ENCODE measurements around the gene EGLN1. TPM values are rescaled to one million over a fixed set of nuclear protein-coding genes. Genes with fewer than 3 reads are reported as not detected.
"Not testable (repeated sequence)": the region's sequence is repeated elsewhere in the genome, so short reads cannot be mapped to it uniquely, and the experiment has no call there.

The EGLN1 gene
- total RNA-seq, 1 donor from 2014 or later = 47.8 TPM

DNA sequence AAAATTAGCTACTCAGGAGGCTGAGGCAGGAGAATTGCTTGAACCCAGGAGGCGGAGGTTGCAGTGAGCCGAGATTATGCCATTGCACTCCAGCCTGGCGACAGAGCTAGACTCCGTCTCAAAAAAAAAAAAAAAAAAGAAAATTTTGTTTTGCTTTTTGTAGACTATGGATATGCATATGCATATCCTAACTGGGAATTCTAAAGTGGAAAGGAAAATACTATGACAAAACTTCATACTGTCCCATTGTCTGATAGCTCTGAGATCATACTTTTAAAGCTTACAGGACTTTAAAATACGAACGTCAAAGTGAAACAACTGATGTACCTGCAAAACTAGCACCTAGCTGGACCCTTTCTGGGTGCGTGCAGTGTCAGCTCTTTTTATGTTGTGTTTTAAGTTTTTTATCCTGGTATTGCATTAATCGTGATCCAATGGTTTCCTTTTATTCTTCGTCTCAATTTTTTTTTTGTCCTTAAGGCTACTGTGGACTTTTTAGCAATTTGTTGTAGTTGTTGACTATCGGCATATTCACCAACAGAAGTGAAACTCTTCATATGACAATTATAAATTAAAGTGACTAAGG lies 64.8 kb downstream of the EGLN1 start:
- H3K4me1 ChIP-seq = peaks cover 0 to 2% of the 10 kb centered on the region in 2 donors
- intact Hi-C loops (cut with DNase I) = loop anchor here (1.0 kb wide), 2 partner anchors 171 to 247 kb away; partner anchors contain the start of gene TSNAX
- H3K36me3 ChIP-seq = peaks cover 5 to 12% of the 10 kb centered on the region in 2 donors
- H3K27ac ChIP-seq = no peak overlapping the region
- H3K27me3 ChIP-seq = no peaks in the 10 kb centered on the region
- no peak for DNase-seq (ENCODE audit: low spot score in 2 of 2)
- no peak overlapping the region for H3K4me3 ChIP-seq
- TF ChIP-seq, protein P1, sequence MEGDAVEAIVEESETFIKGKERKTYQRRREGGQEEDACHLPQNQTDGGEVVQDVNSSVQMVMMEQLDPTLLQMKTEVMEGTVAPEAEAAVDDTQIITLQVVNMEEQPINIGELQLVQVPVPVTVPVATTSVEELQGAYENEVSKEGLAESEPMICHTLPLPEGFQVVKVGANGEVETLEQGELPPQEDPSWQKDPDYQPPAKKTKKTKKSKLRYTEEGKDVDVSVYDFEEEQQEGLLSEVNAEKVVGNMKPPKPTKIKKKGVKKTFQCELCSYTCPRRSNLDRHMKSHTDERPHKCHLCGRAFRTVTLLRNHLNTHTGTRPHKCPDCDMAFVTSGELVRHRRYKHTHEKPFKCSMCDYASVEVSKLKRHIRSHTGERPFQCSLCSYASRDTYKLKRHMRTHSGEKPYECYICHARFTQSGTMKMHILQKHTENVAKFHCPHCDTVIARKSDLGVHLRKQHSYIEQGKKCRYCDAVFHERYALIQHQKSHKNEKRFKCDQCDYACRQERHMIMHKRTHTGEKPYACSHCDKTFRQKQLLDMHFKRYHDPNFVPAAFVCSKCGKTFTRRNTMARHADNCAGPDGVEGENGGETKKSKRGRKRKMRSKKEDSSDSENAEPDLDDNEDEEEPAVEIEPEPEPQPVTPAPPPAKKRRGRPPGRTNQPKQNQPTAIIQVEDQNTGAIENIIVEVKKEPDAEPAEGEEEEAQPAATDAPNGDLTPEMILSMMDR (IDR thresholded peaks at IDR 0.05) = no peak
- no peaks in the 10 kb centered on the region for H3K9me3 ChIP-seq

DNA sequence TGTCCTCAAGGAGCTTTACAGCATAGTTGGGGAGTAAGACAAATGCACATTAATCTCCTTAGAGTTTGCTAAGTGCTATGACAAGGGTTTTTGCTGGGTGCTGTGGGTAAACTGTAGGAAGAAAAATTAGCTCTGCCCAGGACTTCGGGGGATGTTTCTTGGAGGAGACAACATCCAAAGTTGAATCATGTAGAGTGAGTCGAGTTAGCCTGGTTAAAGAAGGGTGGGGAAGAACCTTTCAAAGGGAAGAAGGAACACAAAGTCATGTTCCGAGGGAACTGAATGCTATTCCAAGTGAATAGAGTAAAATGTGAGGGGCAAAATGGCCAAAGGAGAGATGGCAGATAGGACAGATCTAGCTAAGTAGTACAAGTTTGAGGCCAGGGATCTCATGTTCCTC lies 66.9 kb downstream of the EGLN1 start:
- Histone ChIP-seq H3K27ac (no peak overlapping the region), H3K9me3 (no peaks in the 10 kb centered on the region), H3K4me3 (no peak overlapping the region), H3K27me3 (no peaks in the 10 kb centered on the region), H3K4me1 (peaks cover 0 to 2% of the 10 kb centered on the region in 2 donors), H3K36me3 (peaks cover 5 to 31% of the 10 kb centered on the region in 2 donors)
- TF ChIP-seq, protein P1 (IDR thresholded peaks at IDR 0.05) = no peak
- intact Hi-C loops (cut with DNase I) = no loop called here
- no peak for DNase-seq (ENCODE audit: low spot score in 2 of 2)

DNA sequence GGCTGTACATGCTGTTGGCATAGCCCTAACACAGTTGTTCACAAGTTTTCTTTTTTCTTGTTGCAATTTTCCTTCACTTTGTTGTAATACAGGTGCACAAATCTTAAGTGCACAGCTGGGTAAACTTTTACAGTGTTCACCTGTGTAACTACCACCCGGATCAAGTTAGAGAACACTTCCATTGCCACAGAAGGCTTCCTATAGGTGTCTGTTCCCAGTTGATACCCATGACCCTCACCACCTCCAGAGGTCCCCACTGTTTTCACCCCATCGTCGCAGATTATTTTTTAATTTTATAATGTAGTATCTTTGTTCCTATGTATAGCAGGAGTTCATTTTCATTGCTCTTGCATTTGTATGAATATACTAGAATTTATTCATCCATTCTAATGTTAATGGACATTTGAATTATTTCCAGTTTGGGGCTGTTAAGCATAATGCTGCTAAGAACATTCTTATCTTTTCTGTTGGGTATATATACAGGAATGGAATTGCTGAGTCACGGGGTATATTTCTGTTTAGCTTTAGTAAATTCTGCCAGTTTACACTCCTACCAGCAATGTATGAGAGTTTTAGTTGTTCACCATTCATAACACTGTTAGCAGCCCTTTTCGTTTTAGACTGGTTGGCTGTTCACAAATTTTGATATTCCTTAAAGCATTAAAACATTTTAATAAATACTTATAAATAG lies 67.6 kb downstream of the EGLN1 start:
- H3K27ac ChIP-seq = no peak overlapping the region
- intact Hi-C loops (cut with DNase I) = no loop called here
- no peak for DNase-seq (ENCODE audit: low spot score in 2 of 2)
- H3K4me1 ChIP-seq = peaks cover 0 to 2% of the 10 kb centered on the region in 2 donors
- TF ChIP-seq, protein P1 (IDR thresholded peaks at IDR 0.05) = no peak
- no peaks in the 10 kb centered on the region for H3K9me3 ChIP-seq
- no peaks in the 10 kb centered on the region for H3K27me3 ChIP-seq
- no peak overlapping the region for H3K4me3 ChIP-seq
- peaks cover 5 to 38% of the 10 kb centered on the region in 2 donors for H3K36me3 ChIP-seq

DNA sequence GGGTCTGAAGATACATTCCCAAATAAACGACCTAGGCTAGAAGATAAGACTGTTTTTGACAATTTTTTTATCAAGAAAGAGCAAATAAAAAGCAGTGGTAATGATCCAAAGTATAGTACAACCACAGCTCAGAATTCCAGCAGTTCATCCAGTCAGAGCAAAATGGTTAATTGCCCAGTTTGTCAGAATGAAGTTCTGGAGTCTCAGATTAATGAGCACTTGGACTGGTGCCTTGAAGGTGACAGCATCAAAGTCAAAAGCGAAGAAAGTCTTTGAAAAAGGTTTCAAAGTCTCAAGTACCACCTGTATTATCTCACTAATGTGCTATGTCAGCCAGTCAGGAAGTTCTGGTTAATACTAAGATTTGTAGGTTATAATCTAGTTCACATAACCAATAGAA lies 69.0 kb downstream of the EGLN1 start:
- Histone ChIP-seq H3K4me3 (no peak overlapping the region), H3K27me3 (no peaks in the 10 kb centered on the region), H3K9me3 (no peaks in the 10 kb centered on the region), H3K36me3 (peaks cover 11 to 49% of the 10 kb centered on the region in 2 donors), H3K4me1 (peaks cover 0 to 1% of the 10 kb centered on the region in 2 donors), H3K27ac (no peak overlapping the region)
- TF ChIP-seq, protein P1 (IDR thresholded peaks at IDR 0.05) = no peak
- intact Hi-C loops (cut with DNase I) = no loop called here
- no peak for DNase-seq (ENCODE audit: low spot score in 2 of 2)

DNA sequence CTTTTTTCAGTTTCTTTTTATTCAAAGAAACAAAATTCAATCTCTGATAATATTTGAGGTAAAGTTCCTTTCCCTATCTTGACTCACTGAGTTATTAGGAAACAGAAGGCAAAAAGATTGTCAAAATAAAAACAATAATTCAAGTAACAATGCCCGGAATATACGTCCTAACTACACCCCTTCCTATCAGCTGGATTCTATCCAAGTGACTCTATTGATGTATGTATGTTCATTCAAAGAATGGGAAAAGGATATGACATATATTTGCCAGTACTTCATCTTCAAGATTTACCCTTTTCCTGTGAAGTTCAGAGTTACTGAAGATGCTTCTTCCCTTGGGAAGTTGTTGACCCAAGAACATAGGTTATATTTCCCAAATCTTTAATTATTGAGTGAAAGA lies 70.3 kb downstream of the EGLN1 start:
- TF ChIP-seq, protein P1 (IDR thresholded peaks at IDR 0.05) = no peak
- Histone ChIP-seq H3K27ac (no peak overlapping the region), H3K9me3 (no peaks in the 10 kb centered on the region), H3K27me3 (no peaks in the 10 kb centered on the region), H3K4me3 (no peak overlapping the region), H3K4me1 (no peaks in the 10 kb centered on the region), H3K36me3 (peaks cover 14 to 59% of the 10 kb centered on the region in 2 donors)
- DNase-seq (ENCODE audit: low spot score in 2 of 2) = no peak
- intact Hi-C loops (cut with DNase I) = no loop called here

DNA sequence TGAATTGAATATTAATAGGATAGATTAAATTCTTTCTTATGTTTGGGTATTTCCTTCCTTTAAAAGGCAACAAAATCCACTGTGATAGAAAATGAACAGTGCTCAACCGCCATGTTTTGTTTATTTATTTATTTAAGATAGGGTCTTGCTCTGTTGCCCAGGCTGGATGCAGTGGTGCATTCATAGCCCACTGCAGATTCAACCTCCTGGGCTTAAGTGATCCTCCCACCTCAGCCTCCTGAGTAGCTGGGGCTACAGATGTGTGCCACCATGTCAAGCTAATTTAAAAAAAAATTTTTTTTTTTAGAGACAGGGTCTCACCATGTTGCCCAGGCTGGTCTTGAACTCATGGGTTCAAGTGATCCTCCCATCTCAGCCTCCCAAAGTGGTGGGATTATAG lies 73.2 kb downstream of the EGLN1 start:
- H3K36me3 ChIP-seq = peaks cover 14 to 64% of the 10 kb centered on the region in 2 donors
- H3K4me3 ChIP-seq; H3K4me1 ChIP-seq; H3K27ac ChIP-seq; H3K27me3 ChIP-seq; H3K9me3 ChIP-seq; intact Hi-C loops (cut with DNase I); DNase-seq (ENCODE audit: low spot score in 2 of 2): not testable (repeated sequence)

Data from ascending aorta (tissue), 2 donors.